GM19463 (cell line): ENCODE data around the gene KIF6.
"Not testable (repeated sequence)": the region's sequence is repeated elsewhere in the genome, so short reads cannot be mapped to it uniquely, and the experiment has no call there.

Source experiments
- ATAC-seq: cut with Tn5 transposase; IDR thresholded peaks from one replicate; pipeline ENCODE4 v1.9.1; 2021; ENCODE audit warnings: mild to moderate bottlenecking, moderate library complexity; ENCODE audit not compliant: unreplicated experiment

Gene KIF6

GRCh38 chr6:39714802-39715201, 10.4 kb downstream of the KIF6 start:
- ATAC-seq, result no peak

GRCh38 chr6:39707962-39708683, 17.1 kb downstream of the KIF6 start:
- no peak for ATAC-seq

- no peak for ATAC-seq
These were observed 18.3 kb downstream of the KIF6 start for GRCh38 chr6:39706819-39707335.

- ATAC-seq, result no peak
These were observed 22.9 kb downstream of the KIF6 start for GRCh38 chr6:39702265-39702664.

- ATAC-seq, result no peak
These were observed 24.8 kb downstream of the KIF6 start for GRCh38 chr6:39700362-39700761.

GRCh38 chr6:39698789-39699188, 26.4 kb downstream of the KIF6 start:
- no peak for ATAC-seq

GRCh38 chr6:39696986-39697788, 28.0 kb downstream of the KIF6 start:
- ATAC-seq, result no peak

GRCh38 chr6:39695447-39695846, 29.8 kb downstream of the KIF6 start:
- no peak for ATAC-seq

- ATAC-seq, result no peak
These were observed 32.0 kb downstream of the KIF6 start for GRCh38 chr6:39693206-39693605.

- ATAC-seq, result no peak
These were observed 36.7 kb downstream of the KIF6 start for GRCh38 chr6:39688494-39688893.

- no peak for ATAC-seq
These were observed 38.2 kb downstream of the KIF6 start for GRCh38 chr6:39686976-39687375.

- no peak for ATAC-seq
These were observed 39.3 kb downstream of the KIF6 start for GRCh38 chr6:39685938-39686337.

- ATAC-seq, result no peak
These were observed 39.8 kb downstream of the KIF6 start for GRCh38 chr6:39685489-39685826.

GRCh38 chr6:39684790-39685488, 40.3 kb downstream of the KIF6 start:
- ATAC-seq, result no peak

GRCh38 chr6:39681674-39682121, 43.5 kb downstream of the KIF6 start:
- ATAC-seq, result no peak

GRCh38 chr6:39678914-39679313, 46.3 kb downstream of the KIF6 start:
- ATAC-seq, result no peak

- not testable (repeated sequence) for ATAC-seq
These were observed 47.9 kb downstream of the KIF6 start for GRCh38 chr6:39677318-39677717.

GRCh38 chr6:39670519-39670918, 54.7 kb downstream of the KIF6 start:
- no peak for ATAC-seq

GRCh38 chr6:39669973-39670342, 55.2 kb downstream of the KIF6 start:
- no peak for ATAC-seq

GRCh38 chr6:39669207-39669972, 55.8 kb downstream of the KIF6 start:
- no peak for ATAC-seq
